Right lobe of liver (tissue), 4 donors: ENCODE results near the gene ORAI1.

Experiments used
- CTCF ChIP-seq, 4 donors: fragments of 200-600 bp in 3 of 4; fragments of 450-650 bp in 1 of 4; IDR thresholded peaks; one replicate each; pipeline versions ENCODE4 v1.5.1 to v1.8.0; 2016 to 2022; ENCODE audit warnings: antibody characterized with exemption in 4 of 4, mild to moderate bottlenecking in 2 of 4
- POLR2A ChIP-seq: fragments of 450-650 bp; IDR thresholded peaks from one replicate; pipeline ENCODE4 v1.6.1; 2017; ENCODE audit warnings: antibody characterized with exemption, mild to moderate bottlenecking
- donor health status: DM: no; HTN: no; CAD: no.
- donor health status: DM: no; HTN: no; CAD: no.
- donor health status: DM: no; HTN: yes; CAD: no.

- TF ChIP-seq CTCF (IDR thresholded peaks at IDR 0.05): no peak
- TF ChIP-seq POLR2A: no peak
Measured at GRCh38 chr12:121637231-121637914, 11.0 kb downstream of the ORAI1 start.
